Measurements from ENCODE around the gene PPFIBP1. TPM values are rescaled to one million over a fixed set of nuclear protein-coding genes. Genes with fewer than 3 reads are reported as not detected.

Gene PPFIBP1
- total and polyA plus RNA-seq, 2 of the 8 experiments (the other 6 are each of a cell fraction or from before 2014, with no cell fraction given): 7.7 to 31.3 TPM

DNA sequence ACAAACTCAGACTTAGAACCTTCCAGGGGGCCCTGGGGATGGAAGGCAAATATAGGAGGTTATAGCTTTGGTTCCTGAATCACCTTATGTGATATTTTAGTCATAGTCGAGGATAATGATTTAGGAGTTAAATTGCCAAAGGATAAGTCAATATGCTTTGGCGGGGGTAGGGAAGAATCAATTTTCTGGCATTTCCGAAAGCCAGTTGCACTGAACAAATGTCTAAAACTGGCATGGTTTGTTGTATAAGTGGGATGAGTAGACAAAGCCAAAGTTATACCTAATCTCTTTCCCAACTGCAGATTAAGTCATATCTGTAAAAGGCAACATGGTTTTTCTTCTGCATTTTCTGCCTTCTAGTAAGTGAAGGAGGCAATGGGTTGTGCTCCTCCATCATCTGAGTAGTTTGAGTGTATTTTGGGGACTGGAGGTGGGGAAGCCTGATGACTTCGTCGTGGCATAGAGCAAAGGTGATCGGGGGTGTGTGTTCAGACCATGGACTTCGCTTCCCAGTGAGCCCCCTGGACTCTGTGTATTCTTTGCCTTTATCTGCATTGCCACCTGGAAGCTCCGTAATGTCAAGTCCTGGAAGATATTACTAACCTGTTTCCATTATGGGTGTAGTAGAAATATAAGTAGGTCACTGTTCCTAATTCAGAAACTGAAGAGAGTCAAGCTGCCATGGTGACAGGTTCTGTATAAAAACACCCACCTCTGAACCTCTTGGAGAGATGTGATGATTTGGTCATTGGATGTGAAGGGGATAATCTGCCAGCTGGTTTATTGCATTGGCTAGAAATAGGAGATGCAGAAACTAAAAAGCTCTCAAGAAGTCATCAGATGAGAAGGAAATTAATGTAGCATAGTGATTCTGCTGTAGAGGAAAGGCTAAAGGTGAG, 24.5 kb downstream of the PPFIBP1 start (continued):
- TF ChIP-seq JUN (IDR thresholded peaks at IDR 0.05; ENCODE audit: low read depth, low read length): no peak
- no peak for TF ChIP-seq PHF8 (conservative IDR thresholded peaks at IDR 0.05; ENCODE audit: low read depth, low read length)
- TF ChIP-seq ATF3 (IDR thresholded peaks at IDR 0.05; ENCODE audit: insufficient read depth, low read depth, low read length): no peak
- TF ChIP-seq CBX5 (IDR thresholded peaks at IDR 0.05; ENCODE audit: low read depth, low read length): no peak
- no peak for TF ChIP-seq ASH2L (IDR thresholded peaks at IDR 0.05; ENCODE audit: low read length)
- no peak for TF ChIP-seq CBX8 (IDR thresholded peaks at IDR 0.05; ENCODE audit: borderline replicate concordance, low read depth, low read length)

Data from H1 (cell line).